Measurements from ENCODE around the gene NT5DC3.

GRCh38 chr12:103857164-103857563 is 16.1 kb upstream of the NT5DC3 start:
- no peak for TF ChIP-seq CTCF (IDR thresholded peaks at IDR 0.05)
- TF ChIP-seq EP300 (IDR thresholded peaks at IDR 0.05): no peak
- no peak for TF ChIP-seq POLR2A (IDR thresholded peaks at IDR 0.05)

Measured in tibial nerve (tissue), 4 donors.